SK-N-SH (cell line): Measurements from ENCODE around the gene CDK4.

Experiments
- CHD2 ChIP-seq: fragments of 150-350 bp; IDR thresholded peaks from 2 replicates; pipeline ENCODE4 v1.6.1; 2018; ENCODE audit warnings: low read length; ENCODE audit not compliant: partially characterized antibody
- EP300 ChIP-seq, 2 experiments: IDR thresholded peaks; 2 replicates each; pipeline versions ENCODE4 v1.4.0 to v1.6.1; 2012; ENCODE audit warnings: borderline replicate concordance in 1 of 2, low read depth in 1 of 2, low read length in 1 of 2
- EZH2phosphoT487 ChIP-seq: fragments of 200-600 bp; sonication (generic); IDR thresholded peaks from 2 replicates; pipeline ENCODE4 v1.6.1; 2017; ENCODE audit warnings: low read depth, mixed run types, mild to moderate bottlenecking, antibody characterized with exemption, moderate library complexity, borderline replicate concordance
- GABPA ChIP-seq: IDR thresholded peaks from 2 replicates; pipeline ENCODE4 v1.4.0; 2012; ENCODE audit warnings: low read depth, mild to moderate bottlenecking
- NRF1 ChIP-seq: IDR thresholded peaks from 2 replicates; pipeline ENCODE4 v1.6.1; 2012; ENCODE audit warnings: low read depth, mild to moderate bottlenecking, low read length
- POLR2AphosphoS5 ChIP-seq: IDR thresholded peaks from 2 replicates; pipeline ENCODE4 v1.6.1; 2012; ENCODE audit warnings: low read depth, low read length
- RCOR1 ChIP-seq: fragments of 150-350 bp; IDR thresholded peaks from 2 replicates; pipeline ENCODE4 v1.6.1; 2017; ENCODE audit warnings: antibody characterized with exemption, low read length
- SIN3A ChIP-seq: IDR thresholded peaks from 2 replicates; pipeline ENCODE4 v1.6.1; 2012; ENCODE audit warnings: low read depth, mild to moderate bottlenecking, low read length, moderate library complexity, borderline replicate concordance
- TF ChIP-seq, protein P1 (sequence below): IDR thresholded peaks from 2 replicates; pipeline ENCODE4 v1.6.1; 2012; ENCODE audit warnings: mild to moderate bottlenecking, low read depth, low read length, moderate library complexity
- TF ChIP-seq, protein P2 (sequence below): fragments of 200-600 bp; sonication (generic); IDR thresholded peaks from 2 replicates; pipeline ENCODE4 v1.6.1; 2017; ENCODE audit warnings: antibody characterized with exemption, mild to moderate bottlenecking, moderate library complexity
- TF ChIP-seq, protein P3 (sequence below): IDR thresholded peaks from 2 replicates; pipeline ENCODE4 v1.4.0; 2012; ENCODE audit warnings: low read depth, borderline replicate concordance

DNA sequence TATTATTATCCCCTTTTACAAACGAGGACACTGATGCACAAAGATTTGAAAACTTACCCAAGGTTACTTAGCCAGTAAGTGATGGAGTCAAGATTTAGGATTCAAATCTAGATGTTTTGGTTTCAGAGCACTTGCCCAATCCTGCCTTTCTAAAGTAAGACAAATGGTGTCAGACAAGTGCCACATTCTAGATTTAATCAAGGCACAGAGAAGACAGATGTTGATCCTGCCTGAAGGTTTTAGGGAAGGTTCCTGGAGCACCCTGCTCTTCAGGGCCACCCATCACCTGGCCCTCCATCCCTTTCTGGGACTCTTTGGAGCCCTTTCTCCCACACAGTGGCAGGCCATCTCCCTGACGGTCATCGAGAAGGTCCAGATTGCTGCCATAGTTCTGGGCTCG lies 5.7 kb upstream of the CDK4 start:
- TF ChIP-seq, protein P1, sequence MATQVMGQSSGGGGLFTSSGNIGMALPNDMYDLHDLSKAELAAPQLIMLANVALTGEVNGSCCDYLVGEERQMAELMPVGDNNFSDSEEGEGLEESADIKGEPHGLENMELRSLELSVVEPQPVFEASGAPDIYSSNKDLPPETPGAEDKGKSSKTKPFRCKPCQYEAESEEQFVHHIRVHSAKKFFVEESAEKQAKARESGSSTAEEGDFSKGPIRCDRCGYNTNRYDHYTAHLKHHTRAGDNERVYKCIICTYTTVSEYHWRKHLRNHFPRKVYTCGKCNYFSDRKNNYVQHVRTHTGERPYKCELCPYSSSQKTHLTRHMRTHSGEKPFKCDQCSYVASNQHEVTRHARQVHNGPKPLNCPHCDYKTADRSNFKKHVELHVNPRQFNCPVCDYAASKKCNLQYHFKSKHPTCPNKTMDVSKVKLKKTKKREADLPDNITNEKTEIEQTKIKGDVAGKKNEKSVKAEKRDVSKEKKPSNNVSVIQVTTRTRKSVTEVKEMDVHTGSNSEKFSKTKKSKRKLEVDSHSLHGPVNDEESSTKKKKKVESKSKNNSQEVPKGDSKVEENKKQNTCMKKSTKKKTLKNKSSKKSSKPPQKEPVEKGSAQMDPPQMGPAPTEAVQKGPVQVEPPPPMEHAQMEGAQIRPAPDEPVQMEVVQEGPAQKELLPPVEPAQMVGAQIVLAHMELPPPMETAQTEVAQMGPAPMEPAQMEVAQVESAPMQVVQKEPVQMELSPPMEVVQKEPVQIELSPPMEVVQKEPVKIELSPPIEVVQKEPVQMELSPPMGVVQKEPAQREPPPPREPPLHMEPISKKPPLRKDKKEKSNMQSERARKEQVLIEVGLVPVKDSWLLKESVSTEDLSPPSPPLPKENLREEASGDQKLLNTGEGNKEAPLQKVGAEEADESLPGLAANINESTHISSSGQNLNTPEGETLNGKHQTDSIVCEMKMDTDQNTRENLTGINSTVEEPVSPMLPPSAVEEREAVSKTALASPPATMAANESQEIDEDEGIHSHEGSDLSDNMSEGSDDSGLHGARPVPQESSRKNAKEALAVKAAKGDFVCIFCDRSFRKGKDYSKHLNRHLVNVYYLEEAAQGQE = no peak
- no peak for TF ChIP-seq GABPA
- no peak for TF ChIP-seq NRF1
- TF ChIP-seq SIN3A = no peak
- TF ChIP-seq RCOR1 = no peak
- TF ChIP-seq, protein P2, sequence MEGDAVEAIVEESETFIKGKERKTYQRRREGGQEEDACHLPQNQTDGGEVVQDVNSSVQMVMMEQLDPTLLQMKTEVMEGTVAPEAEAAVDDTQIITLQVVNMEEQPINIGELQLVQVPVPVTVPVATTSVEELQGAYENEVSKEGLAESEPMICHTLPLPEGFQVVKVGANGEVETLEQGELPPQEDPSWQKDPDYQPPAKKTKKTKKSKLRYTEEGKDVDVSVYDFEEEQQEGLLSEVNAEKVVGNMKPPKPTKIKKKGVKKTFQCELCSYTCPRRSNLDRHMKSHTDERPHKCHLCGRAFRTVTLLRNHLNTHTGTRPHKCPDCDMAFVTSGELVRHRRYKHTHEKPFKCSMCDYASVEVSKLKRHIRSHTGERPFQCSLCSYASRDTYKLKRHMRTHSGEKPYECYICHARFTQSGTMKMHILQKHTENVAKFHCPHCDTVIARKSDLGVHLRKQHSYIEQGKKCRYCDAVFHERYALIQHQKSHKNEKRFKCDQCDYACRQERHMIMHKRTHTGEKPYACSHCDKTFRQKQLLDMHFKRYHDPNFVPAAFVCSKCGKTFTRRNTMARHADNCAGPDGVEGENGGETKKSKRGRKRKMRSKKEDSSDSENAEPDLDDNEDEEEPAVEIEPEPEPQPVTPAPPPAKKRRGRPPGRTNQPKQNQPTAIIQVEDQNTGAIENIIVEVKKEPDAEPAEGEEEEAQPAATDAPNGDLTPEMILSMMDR = no peak
- no peak for TF ChIP-seq POLR2AphosphoS5
- TF ChIP-seq EZH2phosphoT487 = no peak
- no peak for TF ChIP-seq CHD2
- TF ChIP-seq, protein P3, sequence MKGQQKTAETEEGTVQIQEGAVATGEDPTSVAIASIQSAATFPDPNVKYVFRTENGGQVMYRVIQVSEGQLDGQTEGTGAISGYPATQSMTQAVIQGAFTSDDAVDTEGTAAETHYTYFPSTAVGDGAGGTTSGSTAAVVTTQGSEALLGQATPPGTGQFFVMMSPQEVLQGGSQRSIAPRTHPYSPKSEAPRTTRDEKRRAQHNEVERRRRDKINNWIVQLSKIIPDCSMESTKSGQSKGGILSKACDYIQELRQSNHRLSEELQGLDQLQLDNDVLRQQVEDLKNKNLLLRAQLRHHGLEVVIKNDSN = no peak
- TF ChIP-seq EP300 (IDR thresholded peaks at IDR 0.05; ENCODE audit: borderline replicate concordance in 1 of 2, low read depth in 1 of 2, low read length in 1 of 2) = no peak
